WTC11 (cell line): Measurements from ENCODE around the gene PLXNB2. TPM values are rescaled to one million over a fixed set of nuclear protein-coding genes. Genes with fewer than 3 reads are reported as not detected.

Experiments
- ATAC-seq: fragments of 200-7000 bp; cut with Tn5 transposase; 2 replicates; pipeline ENCODE4 v1.10.0; 2021; ENCODE audit warnings: mild to moderate bottlenecking, moderate library complexity
- CTCF ChIA-PET: fragments of 300-600 bp; sonication (Branson Sonifier 250); formaldehyde crosslinking; loops from one replicate; lab custom pipeline; 2021; ENCODE audit warnings: antibody characterized with exemption; lab: Charles Lee
- POLR2A ChIA-PET: fragments of 350-600 bp; sonication (Branson Sonifier 250); formaldehyde crosslinking; loops from one replicate; lab custom pipeline; 2021; ENCODE audit warnings: antibody characterized with exemption; lab: Charles Lee
- DNase-seq: peaks from one replicate; pipeline ENCODE4 v3.0.0; 2021; ENCODE audit warnings: low spot score
- H3K27ac Mint-ChIP-seq: 2 replicates; pipeline ENCODE4 v1.8.0; 2021; ENCODE audit warnings: mixed read lengths
- H3K27me3 Mint-ChIP-seq: 2 replicates; pipeline ENCODE4 v1.8.0; 2021; ENCODE audit warnings: low read depth, mild to moderate bottlenecking, moderate library complexity, mixed read lengths
- H3K36me3 Mint-ChIP-seq: 2 replicates; pipeline ENCODE4 v1.8.0; 2021; ENCODE audit warnings: mixed read lengths
- H3K4me1 Mint-ChIP-seq: 2 replicates; pipeline ENCODE4 v1.8.0; 2022; ENCODE audit warnings: mixed read lengths
- H3K4me3 Mint-ChIP-seq: 2 replicates; pipeline ENCODE4 v1.8.0; 2021; ENCODE audit warnings: mild to moderate bottlenecking, moderate library complexity, mixed read lengths
- H3K9me3 Mint-ChIP-seq: 2 replicates; pipeline ENCODE4 v1.8.0; 2021; ENCODE audit warnings: mixed read lengths
- ATF1 ChIP-seq: sonication (generic); formaldehyde crosslinking; IDR thresholded peaks from 2 replicates; pipeline ENCODE4 v1.8.1; 2023; ENCODE audit warnings: mild to moderate bottlenecking, moderate library complexity, missing genetic modification reagents
- ELF4 ChIP-seq: sonication (generic); formaldehyde crosslinking; IDR thresholded peaks from 2 replicates; pipeline ENCODE4 v1.8.1; 2022; ENCODE audit warnings: low read depth, mild to moderate bottlenecking, moderate library complexity, missing genetic modification reagents
- RORB ChIP-seq: fragments of 250-450 bp; sonication (Bioruptor Pico); IDR thresholded peaks from 2 replicates; pipeline ENCODE4 v1.9.0; 2021; ENCODE audit warnings: mild to moderate bottlenecking
- SMAD4 ChIP-seq: sonication (generic); formaldehyde crosslinking; IDR thresholded peaks from 2 replicates; pipeline ENCODE4 v1.8.0; 2022; ENCODE audit warnings: mild to moderate bottlenecking, missing genetic modification reagents
- TCF7 ChIP-seq: sonication (generic); formaldehyde crosslinking; IDR thresholded peaks from 2 replicates; pipeline ENCODE4 v1.8.0; 2022; ENCODE audit warnings: mild to moderate bottlenecking, low read depth, missing genetic modification reagents, moderate library complexity
- TEAD1 ChIP-seq: sonication (generic); formaldehyde crosslinking; IDR thresholded peaks from 2 replicates; pipeline ENCODE4 v1.8.0; 2022; ENCODE audit warnings: mild to moderate bottlenecking, missing genetic modification reagents
- ZNF232 ChIP-seq: sonication (generic); formaldehyde crosslinking; IDR thresholded peaks from 2 replicates; pipeline ENCODE4 v1.8.0; 2022; ENCODE audit warnings: mild to moderate bottlenecking, missing genetic modification reagents
- total RNA-seq: library from RNA; stranded (reverse); gene quantifications from 3 replicates; pipeline ENCODE4 v1.2.3, GENCODE V29; 2021
- TF ChIP-seq, protein P1 (sequence below): sonication (generic); formaldehyde crosslinking; IDR thresholded peaks from 2 replicates; pipeline ENCODE4 v1.8.1; 2023; ENCODE audit warnings: mild to moderate bottlenecking, missing genetic modification reagents, borderline replicate concordance
- TF ChIP-seq, protein P2 (sequence below): sonication (generic); formaldehyde crosslinking; IDR thresholded peaks from 2 replicates; pipeline ENCODE4 v1.8.1; 2023; ENCODE audit warnings: mild to moderate bottlenecking, missing genetic modification reagents
- TF ChIP-seq, protein P3 (sequence below): fragments of 250-450 bp; sonication (Bioruptor Pico); IDR thresholded peaks from 2 replicates; pipeline ENCODE4 v2.1.2; 2022; ENCODE audit warnings: mild to moderate bottlenecking, moderate library complexity
- TF ChIP-seq, protein P4 (sequence below): fragments of 250-450 bp; sonication (Bioruptor Pico); IDR thresholded peaks from 2 replicates; pipeline ENCODE4 v1.9.0; 2021; ENCODE audit warnings: mild to moderate bottlenecking, borderline replicate concordance
- TF ChIP-seq, protein P5 (sequence below): sonication (generic); formaldehyde crosslinking; IDR thresholded peaks from 2 replicates; pipeline ENCODE4 v1.8.1; 2023; ENCODE audit warnings: mild to moderate bottlenecking, missing genetic modification reagents, moderate library complexity
- TF ChIP-seq, protein P6 (sequence below): sonication (generic); formaldehyde crosslinking; IDR thresholded peaks from 2 replicates; pipeline ENCODE4 v1.8.1; 2023; ENCODE audit warnings: mild to moderate bottlenecking, missing genetic modification reagents, moderate library complexity
- TF ChIP-seq, protein P7 (sequence below): sonication (generic); formaldehyde crosslinking; IDR thresholded peaks from 2 replicates; pipeline ENCODE4 v1.8.1; 2023; ENCODE audit warnings: mild to moderate bottlenecking, missing genetic modification reagents

PLXNB2 gene
- total RNA-seq, 1 experiment from 2014 or later: 113 TPM

DNA sequence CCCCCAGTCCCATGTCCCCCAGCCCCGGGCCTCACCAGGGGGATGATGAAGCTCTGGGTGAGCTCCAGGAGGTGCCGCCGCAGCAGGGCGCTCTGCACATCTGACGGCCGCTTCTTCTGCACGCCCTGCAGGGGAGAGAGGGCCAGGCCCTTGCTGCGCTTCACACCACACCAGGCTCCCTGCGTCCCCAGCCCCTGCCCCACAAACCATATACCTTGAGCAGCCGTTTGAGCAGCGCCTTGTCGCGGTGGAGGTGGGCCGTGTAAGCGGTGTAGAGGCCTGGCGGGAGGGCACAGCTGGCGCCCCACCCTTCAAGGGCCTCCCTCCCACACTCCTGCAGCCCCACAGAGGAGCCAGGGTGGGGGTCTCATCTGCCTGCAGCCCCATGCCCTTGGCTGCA lies 6.2 kb upstream of the PLXNB2 start (continued):
- TF ChIP-seq, protein P1, sequence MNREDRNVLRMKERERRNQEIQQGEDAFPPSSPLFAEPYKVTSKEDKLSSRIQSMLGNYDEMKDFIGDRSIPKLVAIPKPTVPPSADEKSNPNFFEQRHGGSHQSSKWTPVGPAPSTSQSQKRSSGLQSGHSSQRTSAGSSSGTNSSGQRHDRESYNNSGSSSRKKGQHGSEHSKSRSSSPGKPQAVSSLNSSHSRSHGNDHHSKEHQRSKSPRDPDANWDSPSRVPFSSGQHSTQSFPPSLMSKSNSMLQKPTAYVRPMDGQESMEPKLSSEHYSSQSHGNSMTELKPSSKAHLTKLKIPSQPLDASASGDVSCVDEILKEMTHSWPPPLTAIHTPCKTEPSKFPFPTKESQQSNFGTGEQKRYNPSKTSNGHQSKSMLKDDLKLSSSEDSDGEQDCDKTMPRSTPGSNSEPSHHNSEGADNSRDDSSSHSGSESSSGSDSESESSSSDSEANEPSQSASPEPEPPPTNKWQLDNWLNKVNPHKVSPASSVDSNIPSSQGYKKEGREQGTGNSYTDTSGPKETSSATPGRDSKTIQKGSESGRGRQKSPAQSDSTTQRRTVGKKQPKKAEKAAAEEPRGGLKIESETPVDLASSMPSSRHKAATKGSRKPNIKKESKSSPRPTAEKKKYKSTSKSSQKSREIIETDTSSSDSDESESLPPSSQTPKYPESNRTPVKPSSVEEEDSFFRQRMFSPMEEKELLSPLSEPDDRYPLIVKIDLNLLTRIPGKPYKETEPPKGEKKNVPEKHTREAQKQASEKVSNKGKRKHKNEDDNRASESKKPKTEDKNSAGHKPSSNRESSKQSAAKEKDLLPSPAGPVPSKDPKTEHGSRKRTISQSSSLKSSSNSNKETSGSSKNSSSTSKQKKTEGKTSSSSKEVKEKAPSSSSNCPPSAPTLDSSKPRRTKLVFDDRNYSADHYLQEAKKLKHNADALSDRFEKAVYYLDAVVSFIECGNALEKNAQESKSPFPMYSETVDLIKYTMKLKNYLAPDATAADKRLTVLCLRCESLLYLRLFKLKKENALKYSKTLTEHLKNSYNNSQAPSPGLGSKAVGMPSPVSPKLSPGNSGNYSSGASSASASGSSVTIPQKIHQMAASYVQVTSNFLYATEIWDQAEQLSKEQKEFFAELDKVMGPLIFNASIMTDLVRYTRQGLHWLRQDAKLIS (CRISPR knock-in tag): no peak
- TF ChIP-seq SMAD4 (CRISPR knock-in tag): no peak
- TF ChIP-seq, protein P2, sequence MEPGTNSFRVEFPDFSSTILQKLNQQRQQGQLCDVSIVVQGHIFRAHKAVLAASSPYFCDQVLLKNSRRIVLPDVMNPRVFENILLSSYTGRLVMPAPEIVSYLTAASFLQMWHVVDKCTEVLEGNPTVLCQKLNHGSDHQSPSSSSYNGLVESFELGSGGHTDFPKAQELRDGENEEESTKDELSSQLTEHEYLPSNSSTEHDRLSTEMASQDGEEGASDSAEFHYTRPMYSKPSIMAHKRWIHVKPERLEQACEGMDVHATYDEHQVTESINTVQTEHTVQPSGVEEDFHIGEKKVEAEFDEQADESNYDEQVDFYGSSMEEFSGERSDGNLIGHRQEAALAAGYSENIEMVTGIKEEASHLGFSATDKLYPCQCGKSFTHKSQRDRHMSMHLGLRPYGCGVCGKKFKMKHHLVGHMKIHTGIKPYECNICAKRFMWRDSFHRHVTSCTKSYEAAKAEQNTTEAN (CRISPR knock-in tag): no peak
- no peak for TF ChIP-seq TEAD1 (CRISPR knock-in tag)
- TF ChIP-seq, all 79 proteins: peak for 0

DNA sequence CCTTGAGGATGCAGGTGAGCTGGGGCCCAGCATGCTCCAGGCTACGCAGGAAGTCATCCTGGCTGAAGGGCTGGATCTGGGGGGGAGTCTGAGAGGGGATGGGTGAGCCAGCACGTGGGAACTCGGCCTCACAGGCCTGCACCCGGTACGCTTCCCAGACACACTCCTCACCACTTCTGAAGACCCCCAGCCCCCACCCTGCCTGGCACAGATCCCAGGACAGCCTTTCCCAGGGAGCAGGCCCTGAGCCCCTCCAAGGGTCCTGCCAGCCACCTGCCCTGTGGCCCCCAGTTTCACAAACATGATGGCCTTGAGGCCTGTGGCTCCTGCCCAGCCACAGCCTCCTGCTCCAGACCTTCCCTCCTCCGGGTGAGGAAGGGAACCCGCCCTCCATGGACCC lies 5.6 kb upstream of the PLXNB2 start:
- peaks cover 13% of the 10 kb centered on the region for H3K4me1 Mint-ChIP-seq
- no peaks in the 10 kb centered on the region for H3K9me3 Mint-ChIP-seq
- H3K27ac Mint-ChIP-seq: no peak overlapping the region
- TF ChIP-seq ZNF232 (no peak), ELF4 (CRISPR knock-in tag) (no peak)
- TF ChIP-seq, protein P3, sequence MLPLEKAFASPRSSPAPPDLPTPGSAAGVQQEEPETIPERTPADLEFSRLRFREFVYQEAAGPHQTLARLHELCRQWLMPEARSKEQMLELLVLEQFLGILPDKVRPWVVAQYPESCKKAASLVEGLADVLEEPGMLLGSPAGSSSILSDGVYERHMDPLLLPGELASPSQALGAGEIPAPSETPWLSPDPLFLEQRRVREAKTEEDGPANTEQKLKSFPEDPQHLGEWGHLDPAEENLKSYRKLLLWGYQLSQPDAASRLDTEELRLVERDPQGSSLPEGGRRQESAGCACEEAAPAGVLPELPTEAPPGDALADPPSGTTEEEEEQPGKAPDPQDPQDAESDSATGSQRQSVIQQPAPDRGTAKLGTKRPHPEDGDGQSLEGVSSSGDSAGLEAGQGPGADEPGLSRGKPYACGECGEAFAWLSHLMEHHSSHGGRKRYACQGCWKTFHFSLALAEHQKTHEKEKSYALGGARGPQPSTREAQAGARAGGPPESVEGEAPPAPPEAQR: no peak
- TF ChIP-seq, protein P4, sequence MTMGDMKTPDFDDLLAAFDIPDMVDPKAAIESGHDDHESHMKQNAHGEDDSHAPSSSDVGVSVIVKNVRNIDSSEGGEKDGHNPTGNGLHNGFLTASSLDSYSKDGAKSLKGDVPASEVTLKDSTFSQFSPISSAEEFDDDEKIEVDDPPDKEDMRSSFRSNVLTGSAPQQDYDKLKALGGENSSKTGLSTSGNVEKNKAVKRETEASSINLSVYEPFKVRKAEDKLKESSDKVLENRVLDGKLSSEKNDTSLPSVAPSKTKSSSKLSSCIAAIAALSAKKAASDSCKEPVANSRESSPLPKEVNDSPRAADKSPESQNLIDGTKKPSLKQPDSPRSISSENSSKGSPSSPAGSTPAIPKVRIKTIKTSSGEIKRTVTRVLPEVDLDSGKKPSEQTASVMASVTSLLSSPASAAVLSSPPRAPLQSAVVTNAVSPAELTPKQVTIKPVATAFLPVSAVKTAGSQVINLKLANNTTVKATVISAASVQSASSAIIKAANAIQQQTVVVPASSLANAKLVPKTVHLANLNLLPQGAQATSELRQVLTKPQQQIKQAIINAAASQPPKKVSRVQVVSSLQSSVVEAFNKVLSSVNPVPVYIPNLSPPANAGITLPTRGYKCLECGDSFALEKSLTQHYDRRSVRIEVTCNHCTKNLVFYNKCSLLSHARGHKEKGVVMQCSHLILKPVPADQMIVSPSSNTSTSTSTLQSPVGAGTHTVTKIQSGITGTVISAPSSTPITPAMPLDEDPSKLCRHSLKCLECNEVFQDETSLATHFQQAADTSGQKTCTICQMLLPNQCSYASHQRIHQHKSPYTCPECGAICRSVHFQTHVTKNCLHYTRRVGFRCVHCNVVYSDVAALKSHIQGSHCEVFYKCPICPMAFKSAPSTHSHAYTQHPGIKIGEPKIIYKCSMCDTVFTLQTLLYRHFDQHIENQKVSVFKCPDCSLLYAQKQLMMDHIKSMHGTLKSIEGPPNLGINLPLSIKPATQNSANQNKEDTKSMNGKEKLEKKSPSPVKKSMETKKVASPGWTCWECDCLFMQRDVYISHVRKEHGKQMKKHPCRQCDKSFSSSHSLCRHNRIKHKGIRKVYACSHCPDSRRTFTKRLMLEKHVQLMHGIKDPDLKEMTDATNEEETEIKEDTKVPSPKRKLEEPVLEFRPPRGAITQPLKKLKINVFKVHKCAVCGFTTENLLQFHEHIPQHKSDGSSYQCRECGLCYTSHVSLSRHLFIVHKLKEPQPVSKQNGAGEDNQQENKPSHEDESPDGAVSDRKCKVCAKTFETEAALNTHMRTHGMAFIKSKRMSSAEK: no peak
- TF ChIP-seq, protein P5, sequence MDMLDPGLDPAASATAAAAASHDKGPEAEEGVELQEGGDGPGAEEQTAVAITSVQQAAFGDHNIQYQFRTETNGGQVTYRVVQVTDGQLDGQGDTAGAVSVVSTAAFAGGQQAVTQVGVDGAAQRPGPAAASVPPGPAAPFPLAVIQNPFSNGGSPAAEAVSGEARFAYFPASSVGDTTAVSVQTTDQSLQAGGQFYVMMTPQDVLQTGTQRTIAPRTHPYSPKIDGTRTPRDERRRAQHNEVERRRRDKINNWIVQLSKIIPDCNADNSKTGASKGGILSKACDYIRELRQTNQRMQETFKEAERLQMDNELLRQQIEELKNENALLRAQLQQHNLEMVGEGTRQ (CRISPR knock-in tag): no peak
- TF ChIP-seq, protein P6, sequence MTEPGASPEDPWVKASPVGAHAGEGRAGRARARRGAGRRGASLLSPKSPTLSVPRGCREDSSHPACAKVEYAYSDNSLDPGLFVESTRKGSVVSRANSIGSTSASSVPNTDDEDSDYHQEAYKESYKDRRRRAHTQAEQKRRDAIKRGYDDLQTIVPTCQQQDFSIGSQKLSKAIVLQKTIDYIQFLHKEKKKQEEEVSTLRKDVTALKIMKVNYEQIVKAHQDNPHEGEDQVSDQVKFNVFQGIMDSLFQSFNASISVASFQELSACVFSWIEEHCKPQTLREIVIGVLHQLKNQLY (CRISPR knock-in tag): no peak
- POLR2A ChIA-PET: no interaction called here
- DNase-seq (no peak), ATAC-seq (no peak)
- no peaks in the 10 kb centered on the region for H3K36me3 Mint-ChIP-seq
- H3K4me3 Mint-ChIP-seq: no peak overlapping the region
- CTCF ChIA-PET: interaction anchor here (0.7 to 0.9 kb wide), 2 partner anchors 9 to 40 kb away, joined by 3 to 4 read pairs; no protein-coding TSS in a partner anchor
- H3K27me3 Mint-ChIP-seq: no peaks in the 10 kb centered on the region; the same call in 1 of the 2 replicates

DNA sequence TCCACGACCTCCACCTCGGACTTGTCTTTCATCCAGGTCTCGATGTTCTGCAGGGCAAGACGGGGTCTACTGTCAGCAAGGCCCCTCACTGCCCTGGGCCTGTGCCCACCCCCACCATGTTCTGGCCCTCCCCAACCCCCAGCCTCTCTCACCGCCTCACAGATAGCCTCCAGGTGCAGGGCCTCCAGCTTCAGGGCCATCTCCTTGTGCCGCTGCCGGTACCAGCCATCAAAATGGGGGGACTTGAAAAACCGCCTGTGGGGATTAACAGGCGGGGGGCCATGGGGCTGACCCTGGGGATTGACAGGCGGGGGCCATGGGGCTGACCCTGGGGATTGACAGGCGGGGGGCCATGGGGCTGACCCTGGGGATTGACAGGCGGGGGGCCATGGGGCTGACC lies 4.9 kb upstream of the PLXNB2 start:
- H3K4me3 Mint-ChIP-seq: no peak overlapping the region
- DNase-seq: no peak
- ChIA-PET CTCF (no interaction called here), POLR2A (no interaction called here)
- H3K4me1 Mint-ChIP-seq: peaks cover 13% of the 10 kb centered on the region
- TF ChIP-seq, protein P7, sequence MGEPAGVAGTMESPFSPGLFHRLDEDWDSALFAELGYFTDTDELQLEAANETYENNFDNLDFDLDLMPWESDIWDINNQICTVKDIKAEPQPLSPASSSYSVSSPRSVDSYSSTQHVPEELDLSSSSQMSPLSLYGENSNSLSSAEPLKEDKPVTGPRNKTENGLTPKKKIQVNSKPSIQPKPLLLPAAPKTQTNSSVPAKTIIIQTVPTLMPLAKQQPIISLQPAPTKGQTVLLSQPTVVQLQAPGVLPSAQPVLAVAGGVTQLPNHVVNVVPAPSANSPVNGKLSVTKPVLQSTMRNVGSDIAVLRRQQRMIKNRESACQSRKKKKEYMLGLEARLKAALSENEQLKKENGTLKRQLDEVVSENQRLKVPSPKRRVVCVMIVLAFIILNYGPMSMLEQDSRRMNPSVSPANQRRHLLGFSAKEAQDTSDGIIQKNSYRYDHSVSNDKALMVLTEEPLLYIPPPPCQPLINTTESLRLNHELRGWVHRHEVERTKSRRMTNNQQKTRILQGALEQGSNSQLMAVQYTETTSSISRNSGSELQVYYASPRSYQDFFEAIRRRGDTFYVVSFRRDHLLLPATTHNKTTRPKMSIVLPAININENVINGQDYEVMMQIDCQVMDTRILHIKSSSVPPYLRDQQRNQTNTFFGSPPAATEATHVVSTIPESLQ (CRISPR knock-in tag): no peak
- no peak for TF ChIP-seq ATF1 (CRISPR knock-in tag)
- no peak for TF ChIP-seq TCF7 (CRISPR knock-in tag)
- no peak for TF ChIP-seq RORB (CRISPR knock-in tag)
- TF ChIP-seq ZNF232: no peak
- TF ChIP-seq, all 79 proteins: peak for 0
- no peaks in the 10 kb centered on the region; the same call in 1 of the 2 replicates for H3K27me3 Mint-ChIP-seq
- no peaks in the 10 kb centered on the region for H3K9me3 Mint-ChIP-seq
- ATAC-seq: no peak
- H3K27ac Mint-ChIP-seq: no peak overlapping the region
- no peaks in the 10 kb centered on the region for H3K36me3 Mint-ChIP-seq
